Measurements from ENCODE around the gene EVPL.
"Not testable (repeated sequence)": the region's sequence is repeated elsewhere in the genome, so short reads cannot be mapped to it uniquely, and the experiment has no call there.

Gene EVPL

DNA sequence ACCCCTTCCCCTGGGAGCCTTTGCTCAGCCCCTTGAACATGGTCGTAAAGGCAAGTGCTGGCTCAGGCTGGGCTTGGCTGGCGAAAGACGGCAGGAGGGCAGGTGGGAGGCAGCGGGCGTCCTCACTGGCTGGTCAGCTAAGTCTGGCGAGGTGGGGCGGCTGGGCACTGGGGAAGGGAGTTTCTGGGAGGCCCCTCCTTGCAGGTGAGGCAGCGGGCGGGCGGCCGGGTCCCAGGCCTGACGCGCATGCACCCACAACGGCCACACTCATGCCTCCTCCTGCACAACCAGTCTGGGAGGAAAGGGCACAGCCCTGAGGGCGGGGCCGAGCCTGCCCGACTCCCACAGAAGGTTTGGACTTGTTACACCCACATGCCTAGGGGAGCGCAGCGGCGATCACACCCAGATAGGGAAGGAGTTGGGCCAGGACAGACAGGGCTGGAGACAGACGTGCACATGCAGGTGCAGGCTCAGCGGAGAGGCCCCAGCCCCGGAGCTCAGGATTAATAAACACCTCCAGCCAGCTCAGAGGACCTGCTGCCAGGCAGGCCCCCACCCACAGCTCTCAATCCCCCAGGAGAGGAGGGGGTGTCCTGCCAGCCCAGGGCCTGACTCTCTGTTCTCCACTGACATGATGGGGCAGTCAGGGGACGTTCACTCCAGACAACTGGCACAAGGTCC, at the start of gene EVPL:
Gene EVPL, minus strand, starts transcription at position 148 of the 681 bp plus-strand sequence. Its CDS starts 108 bp downstream, at position 40.
- no peak for DNase-seq (ENCODE audit: low spot score)

DNA sequence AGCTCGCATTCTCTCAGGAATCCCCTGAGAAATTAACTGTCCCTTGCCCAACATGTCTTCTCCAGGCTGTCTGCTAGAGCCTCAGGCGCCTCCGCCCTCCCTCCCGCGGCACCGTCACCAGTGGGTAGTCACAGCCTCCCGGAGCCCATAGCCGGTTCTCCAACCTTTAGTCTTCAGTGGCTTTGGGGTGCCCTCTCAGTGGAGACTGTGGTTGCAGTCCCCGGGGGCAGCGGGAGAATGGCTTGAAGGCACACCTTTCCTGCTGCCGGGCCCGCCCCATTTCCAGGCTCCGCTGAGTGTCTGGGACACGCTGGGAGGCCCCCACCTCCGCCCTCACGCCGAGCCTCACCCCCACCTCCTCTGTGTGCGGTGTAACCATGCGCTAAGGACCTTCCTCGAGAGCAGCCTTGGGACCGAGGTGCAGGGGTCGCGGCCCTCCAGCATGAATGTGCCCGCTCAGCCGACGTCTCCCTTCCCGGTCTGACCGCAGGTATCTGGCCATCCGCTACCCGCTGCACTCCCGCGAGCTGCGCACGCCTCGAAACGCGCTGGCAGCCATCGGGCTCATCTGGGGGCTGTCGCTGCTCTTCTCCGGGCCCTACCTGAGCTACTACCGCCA, 49.1 kb upstream of the EVPL start:
- DNase-seq (ENCODE audit: low spot score): no peak

DNA sequence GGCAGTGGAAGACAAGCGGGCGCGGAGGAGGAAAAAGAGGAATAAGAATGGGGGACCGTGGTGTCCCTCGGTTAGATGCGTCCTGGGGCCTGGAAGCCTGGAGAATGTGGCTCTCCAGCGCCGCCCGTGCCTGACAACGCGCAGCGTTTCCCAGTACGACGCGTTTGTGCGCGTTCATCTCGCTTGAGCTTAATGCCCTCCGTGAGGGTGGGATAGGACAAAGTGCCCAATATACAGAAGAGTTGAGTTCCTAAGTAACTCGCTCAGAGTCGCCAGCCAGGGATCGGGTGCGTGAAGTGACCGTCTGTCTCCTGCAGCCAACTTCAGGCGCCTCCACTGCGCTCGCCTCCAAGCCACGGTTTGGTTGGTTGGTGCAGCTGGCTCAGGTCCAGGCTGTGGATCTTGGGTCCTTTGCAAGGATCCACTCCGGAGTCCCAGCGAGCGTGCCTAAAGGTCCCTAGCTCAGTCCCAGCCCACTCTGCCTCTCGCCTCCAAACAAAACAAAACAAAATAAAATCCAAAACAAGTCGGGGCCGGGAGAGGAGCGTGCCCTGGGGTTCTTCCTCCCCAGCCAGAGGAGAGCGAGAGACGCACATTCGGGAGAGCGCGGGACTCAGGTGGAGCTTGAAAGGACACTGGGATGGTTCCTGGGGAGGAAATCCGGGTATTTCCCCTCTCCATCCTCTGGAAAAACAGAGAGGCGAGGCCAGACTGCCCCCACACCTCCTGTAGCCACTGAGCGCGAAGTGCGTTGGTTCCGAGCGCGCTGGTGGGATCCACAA, 48.4 kb upstream of the EVPL start:
- no peak for DNase-seq (ENCODE audit: low spot score)

DNA sequence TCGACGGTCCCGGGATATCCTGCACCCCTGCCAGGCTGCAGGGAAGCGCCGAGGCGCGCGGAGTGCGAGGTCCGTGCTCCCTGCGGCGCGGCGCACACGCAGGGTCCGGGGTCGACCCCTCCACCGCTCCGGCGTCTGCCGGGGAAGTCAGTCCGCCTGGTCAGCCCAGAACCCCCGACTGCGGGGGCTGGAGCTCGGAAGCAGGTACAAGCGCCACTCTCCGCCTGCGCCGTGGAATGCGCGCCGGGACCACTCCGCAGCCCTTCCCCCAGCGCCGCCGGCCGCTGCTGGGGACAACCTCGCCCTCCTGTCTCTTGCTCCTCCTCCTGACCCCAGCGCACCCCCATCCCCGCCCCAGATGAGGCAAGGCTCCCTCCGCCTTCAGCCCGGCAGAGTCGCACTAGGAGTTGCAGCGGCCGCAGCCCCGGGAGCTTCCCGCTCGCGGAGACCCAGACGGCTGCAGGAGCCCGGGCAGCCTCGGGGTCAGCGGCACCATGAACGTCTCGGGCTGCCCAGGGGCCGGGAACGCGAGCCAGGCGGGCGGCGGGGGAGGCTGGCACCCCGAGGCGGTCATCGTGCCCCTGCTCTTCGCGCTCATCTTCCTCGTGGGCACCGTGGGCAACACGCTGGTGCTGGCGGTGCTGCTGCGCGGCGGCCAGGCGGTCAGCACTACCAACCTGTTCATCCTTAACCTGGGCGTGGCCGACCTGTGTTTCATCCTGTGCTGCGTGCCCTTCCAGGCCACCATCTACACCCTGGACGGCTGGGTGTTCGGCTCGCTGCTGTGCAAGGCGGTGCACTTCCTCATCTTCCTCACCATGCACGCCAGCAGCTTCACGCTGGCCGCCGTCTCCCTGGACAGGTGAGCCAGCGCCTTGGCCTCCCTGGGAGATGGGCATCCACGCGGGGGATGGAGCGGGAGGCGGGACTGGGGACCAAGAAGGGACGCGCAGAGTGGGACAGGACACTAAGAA, 47.6 kb upstream of the EVPL start, which contains the start of gene GALR2:
Gene GALR2, plus strand, starts transcription at position 392 of the 974 bp plus-strand sequence. Its CDS starts 103 bp downstream, at position 495.
- no peak for DNase-seq (ENCODE audit: low spot score)

DNA sequence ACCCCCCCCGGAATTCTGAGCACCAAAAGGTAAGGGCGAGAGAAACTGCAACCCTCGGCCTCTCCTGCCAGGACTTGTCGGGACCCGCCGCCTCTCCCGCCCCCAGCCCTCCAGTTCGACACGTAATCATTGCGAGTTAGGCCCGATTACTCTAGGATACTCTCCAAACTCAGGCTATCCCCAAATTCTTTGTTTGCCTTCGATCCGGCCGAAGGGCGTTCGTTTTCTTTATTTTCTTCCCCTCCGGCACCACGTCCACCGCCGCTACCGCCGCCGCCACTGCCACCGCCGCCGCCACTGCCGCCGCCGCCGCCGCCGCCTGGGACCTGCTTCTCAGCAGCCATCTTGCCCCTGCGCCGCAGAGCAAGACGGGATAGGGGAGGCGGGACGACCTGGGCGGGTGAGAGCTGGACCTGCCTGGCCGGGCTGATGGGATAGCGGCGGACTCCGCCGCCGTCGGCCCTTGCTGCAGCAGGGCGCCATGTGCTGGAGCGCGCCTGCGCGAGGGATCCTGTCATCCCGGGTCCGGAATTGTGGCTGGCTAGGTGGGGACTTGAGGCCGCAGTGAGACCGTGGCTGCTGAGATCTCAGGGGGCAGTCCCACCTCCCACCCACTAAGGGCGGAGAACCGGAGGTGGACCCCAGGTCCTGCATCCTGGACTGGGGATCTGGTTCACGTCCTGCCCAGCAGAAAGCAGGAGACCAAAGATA, 45.2 kb upstream of the EVPL start, which contains the start of gene SRP68:
Gene SRP68, minus strand, starts transcription at position 370 of the 711 bp plus-strand sequence. Its CDS starts 26 bp downstream, at position 344.
- peak; percentile 97 for DNase-seq (ENCODE audit: low spot score)

DNA sequence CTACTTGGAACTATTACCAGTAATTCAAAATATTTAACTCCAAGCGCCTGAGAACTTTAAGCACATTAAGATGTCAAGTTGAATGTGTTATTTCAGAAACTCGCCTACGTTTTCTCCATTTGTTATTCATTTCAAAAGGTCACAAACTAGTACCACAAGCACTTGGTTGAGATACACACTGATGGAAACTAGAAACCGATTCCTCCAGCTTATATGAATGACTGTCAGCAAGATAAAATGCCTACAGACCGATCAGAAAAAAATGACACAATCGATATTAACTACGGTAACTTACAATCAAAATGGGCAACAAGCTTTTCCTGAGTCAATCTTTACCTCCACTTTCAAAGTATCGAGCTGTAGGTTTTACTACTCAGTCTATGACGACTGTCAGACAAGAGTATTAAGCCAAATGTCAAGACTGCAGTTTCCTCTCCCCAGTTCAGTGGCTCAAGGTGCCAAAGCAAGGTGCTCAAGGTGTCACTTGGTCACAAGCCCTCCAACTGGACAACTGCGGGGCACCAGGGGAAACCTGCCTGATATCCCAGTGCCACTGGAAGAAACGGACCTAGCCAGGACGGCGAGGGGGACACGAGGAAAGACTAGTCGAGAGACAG, 44.5 kb upstream of the EVPL start:
- DNase-seq (ENCODE audit: low spot score): no peak

DNA sequence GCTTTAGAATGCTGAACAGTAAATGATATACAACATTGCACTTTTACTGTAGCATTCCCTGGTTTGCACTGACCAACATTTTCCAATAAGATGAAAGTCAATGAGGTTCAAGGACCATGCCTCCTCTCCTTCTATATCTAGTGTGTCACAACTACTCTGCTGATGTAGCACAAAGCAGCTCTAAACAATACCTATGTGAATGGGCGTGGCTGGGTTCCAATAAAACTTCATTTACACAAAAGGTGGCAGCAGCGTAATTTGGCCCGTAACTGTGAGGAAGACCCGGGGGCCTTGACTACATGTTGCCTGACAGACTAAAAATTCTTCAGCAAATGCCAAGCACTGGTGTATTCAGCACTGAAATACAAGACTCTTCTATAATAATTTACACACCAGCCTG, 38.7 kb upstream of the EVPL start:
- no peak for DNase-seq (ENCODE audit: low spot score)

DNA sequence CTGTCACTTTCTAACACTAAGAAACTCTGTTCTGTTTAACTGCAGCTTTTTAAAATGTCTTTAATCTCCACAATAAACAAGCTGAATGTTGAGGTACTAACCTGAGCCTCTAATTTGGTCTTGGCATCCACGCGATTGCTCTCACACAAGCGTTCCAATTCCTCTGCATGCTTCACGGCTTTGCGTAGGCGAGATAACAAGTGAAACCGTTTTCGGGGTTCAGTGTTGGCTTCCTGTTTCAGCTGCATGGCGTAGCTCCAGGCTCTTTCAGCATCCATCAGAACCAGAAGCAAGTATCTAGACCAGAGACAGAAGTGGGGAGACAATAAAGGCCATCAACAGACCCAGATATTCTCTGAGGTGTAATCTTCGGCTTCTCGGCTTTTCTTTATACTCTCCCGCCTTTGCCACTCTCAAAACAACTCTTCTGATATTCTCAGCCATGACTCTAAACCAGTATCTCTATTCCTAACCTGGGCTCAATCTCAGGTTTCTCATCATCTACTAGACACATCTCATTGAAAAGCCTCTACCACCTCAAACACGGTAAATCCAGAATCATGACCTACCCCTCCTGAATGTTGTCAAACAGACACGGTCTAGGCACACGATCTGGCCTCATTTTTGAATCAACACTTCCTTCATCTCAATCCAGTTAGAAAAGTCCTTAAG, 36.9 kb upstream of the EVPL start:
- peak; percentile 39 for DNase-seq (ENCODE audit: low spot score)

DNA sequence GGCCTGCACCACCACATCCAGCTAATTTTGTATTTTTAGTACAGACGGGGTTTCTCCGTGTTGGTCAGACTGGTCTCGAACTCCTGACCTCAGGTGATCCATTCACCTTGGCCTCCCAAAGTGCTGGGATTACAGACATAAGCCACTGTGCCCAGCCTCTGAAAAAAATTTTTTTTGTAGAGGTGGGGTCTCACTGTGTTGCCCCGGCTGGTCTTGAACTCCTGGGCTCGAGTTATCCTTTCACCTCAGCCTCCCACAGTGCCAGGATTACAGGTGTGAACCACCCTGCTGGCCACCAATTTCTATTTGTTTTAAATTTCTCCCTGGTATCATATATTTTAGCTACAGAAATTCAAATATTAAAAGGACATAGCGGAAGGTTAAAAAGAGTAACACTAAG, 31.2 kb upstream of the EVPL start:
- not testable (repeated sequence) for DNase-seq (ENCODE audit: low spot score)

DNA sequence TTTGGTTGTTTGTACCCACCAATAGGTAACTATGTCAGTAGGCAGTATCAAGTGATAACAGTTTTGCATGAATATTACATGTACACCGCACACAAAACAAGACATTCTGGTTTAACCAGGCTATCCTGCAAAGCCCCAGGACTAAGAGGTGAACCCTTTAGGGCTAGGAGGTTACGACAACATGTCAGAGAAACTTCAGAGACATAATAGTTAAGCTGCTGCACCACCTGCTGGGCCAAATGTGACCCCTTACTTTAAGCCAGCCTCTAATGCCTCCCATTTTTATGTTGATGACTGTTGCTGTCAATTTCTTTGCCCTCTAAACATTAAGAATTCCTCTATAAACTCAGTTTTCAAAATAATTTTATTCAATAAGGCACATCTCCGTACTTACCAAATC, 29.8 kb upstream of the EVPL start:
- no peak for DNase-seq (ENCODE audit: low spot score)

DNA sequence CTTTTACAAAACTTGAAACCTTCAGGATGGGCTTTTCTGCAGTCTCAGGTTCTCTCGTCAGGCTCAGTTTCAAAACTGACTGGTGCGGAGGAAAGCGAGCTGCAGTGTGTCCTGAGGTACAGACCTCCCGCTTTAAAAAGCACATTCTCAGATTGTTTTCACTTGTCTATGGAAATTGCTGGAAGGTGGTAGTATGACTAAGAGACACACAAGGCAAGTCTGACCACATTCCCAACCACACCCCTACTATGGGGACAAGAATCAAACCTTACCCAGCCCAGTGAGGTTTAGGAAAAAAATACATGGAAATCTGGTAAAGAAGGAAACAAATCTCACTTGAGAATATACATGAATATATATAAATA, 27.0 kb upstream of the EVPL start:
- DNase-seq (ENCODE audit: low spot score): no peak

DNA sequence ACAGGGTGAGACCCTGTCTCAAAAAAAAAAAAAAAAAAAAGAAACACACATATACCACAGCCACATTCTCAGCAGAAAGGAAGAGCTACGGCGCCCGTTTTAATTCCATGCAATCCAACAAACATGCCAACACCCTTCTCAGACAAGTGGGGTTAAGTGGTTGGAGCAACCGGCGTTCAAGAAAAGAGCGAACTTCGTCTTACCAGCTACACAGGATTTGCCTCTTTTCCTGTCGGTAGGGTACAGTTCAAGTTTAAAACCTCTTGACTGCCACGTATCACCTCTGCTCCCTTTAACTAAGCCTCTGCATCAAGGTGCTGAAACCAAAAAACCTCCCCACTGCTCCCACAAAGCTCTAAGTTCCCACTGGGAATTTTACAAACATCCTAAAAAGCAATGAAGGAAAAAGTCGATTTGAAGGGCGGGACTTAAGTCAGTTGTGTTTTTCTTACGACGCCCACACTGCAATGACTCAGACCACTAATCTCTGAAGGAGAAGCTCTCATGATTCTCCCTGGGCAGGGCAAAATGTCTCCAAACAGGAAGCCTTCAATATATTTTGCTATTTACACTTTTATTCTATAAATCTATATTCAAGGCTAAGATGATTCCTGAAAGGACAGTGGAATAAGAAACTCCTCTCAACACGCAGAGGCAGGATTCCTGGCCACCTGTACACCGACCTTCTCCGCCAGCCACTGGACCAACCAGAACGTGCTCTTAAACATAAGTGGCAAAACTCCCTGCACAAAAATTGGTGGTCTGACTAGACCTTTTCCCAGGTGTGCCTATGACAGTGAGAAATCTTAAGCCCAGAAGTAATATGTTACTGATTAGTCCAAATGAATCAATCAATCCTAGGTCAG, 26.4 kb upstream of the EVPL start:
- no peak for DNase-seq (ENCODE audit: low spot score)

DNA sequence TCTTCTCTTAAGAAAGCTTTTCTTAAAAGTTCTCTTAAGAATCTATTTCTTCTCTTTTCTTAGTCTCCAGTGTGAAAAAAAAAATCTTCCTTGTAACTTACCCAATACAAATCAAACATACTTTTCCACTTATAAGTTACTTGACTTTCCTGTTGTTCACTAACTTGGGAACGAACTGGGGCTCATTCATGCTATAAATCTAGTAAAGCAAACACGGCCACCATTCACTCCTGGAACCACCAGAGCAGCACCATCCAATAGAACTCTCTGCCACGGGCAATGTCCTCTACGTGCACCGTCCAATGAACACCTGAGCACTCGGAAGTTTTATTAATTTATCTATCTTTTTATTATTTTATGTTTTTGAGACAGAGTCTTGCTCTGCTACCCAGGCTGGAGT, 24.5 kb upstream of the EVPL start:
- DNase-seq (ENCODE audit: low spot score): no peak

DNA sequence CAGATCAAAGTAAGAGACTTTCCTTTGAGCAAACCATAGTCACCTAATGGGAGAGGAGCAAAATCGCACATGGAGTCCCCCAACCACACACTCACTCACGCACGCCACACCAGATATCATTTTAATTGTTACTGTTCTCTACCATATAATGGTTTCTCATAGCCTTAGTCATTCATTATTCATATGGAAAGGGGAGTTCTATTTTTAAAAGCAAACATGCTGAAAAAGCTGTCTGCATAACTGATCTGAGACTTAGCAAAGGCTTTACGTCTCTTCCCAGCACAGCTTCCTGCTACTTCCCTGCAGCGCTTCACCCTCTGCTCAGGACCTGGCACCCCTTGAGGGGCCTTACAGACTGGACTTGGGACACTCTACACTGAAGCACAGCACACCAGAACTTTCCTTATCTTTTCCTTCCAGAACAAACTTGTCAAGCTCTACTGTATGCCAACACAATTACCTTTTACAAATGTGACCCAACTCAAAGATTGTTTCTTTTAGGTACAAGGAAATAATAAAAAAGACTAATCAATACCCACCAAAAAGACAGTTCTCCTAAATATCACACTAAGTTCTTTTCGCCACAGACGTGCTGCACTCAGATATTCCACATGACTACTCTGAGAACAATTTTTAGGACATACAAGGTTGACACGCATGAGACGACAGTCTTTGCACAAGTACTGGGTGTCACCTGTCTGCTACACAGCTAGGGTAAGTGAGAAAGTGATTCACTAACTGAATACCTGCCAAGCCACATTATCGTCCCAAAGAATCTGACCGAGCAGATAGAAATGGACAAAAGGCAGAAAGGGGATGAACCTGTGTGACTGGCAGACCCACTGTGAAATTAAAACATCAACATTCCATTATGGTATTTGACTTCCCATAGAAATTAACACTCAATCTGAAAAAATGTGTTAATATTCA, 23.7 kb upstream of the EVPL start:
- no peak for DNase-seq (ENCODE audit: low spot score)

DNA sequence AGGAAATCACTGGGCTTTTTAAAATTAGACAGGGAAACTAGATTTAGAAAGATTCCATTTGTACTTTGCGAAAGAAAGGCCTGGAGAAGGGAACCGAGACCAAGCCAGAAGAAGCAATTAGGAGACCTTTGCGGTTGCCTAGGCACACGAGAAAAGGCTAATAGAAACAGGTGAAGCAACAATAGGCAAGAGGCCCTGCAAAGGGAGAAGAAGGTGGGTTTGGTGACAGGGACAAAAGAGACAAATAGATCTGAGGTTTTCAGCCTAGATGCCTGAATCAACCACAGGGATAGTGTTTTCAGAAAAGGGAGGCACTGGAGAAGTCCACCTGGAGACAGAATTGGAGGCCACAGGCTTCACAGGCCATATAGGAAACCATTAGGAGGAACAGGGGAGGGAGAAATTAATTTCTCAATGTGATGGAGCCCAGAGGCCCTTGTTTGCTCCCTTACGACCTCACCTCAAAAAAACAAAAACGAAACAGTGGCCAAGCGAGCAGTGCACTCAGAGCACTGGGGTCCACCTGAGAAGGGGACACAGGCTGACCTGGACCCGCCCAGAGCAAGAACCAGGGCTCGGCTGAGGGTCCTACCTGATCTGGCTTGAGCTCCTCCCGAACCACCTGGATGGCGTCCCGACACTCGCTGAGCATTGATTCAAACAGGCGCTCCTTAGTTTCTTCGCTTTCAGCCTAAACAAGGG, 22.9 kb upstream of the EVPL start:
- DNase-seq (ENCODE audit: low spot score): no peak

DNA sequence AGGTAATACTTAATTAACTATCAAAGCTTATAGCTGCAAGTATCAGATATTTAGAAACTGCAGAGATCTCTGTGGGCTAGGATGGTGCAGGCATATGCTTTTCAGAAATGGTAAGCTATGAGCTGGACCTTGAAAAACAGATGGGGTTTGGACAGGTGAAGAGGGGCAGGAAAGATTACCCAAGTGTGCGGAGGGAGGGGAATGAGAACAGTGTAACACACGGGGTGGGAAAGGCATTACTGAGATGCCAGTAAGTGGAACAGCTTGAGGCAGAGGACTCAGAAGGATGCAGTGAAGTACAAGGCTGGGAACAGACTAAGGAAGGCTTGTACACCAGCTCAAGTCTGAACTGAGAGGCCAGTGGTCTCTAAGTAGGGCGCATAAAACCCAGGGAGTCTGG, 22.1 kb upstream of the EVPL start:
- DNase-seq (ENCODE audit: low spot score): no peak

DNA sequence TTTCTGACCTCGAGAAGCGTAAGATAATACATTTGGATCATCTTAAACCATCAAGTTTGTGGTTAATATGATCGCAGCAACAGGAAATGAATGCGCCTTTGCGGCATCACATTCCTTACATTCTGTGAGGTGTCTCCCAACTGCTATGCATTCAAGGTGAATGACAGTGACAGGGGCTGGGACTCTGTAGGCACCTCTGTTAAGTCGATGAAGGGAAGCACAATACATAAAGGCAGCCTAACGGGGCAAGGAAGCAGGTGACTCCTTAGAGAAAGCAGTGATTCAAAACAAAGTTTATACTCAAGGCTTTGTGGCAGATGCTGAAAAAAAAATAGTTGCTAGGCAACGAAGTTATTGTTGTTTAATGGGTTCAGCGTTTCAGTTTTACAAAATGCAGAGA, 21.6 kb upstream of the EVPL start:
- no peak for DNase-seq (ENCODE audit: low spot score)

All from Ammon's horn (tissue), 1 donor.